Tibial nerve (tissue), 4 donors: ENCODE data around the gene FA2H. TPM values are rescaled to one million over a fixed set of nuclear protein-coding genes. Genes with fewer than 3 reads are reported as not detected.
"Not testable (repeated sequence)": the region's sequence is repeated elsewhere in the genome, so short reads cannot be mapped to it uniquely, and the experiment has no call there.

Experiments used
- DNase-seq, 2 donors: peaks; one replicate each; pipeline ENCODE4 v3.0.0-alpha.2; 2019; ENCODE audit warnings: low spot score in 2 of 2
- H3K27ac ChIP-seq, 4 donors: fragments of 200-600 bp; sonication (generic) in 3 of 4; one replicate each; pipeline ENCODE4 v1.5.1; 2017 to 2019; ENCODE audit warnings: mild to moderate bottlenecking in 1 of 4
- H3K27me3 ChIP-seq, 2 donors: fragments of 200-600 bp; sonication (generic) in 1 of 2; one replicate each; pipeline versions ENCODE4 v1.5.1 to v1.6.0; 2017 to 2019
- H3K36me3 ChIP-seq, 3 donors: fragments of 200-600 bp; sonication (generic); one replicate each; pipeline ENCODE4 v1.5.1; 2018 to 2019
- H3K4me1 ChIP-seq, 4 donors: fragments of 200-600 bp; sonication (generic) in 3 of 4; one replicate each; pipeline ENCODE4 v1.5.1; 2017 to 2019
- H3K4me3 ChIP-seq, 4 donors: fragments of 200-600 bp; sonication (generic) in 3 of 4; one replicate each; pipeline ENCODE4 v1.5.1; 2017 to 2019; ENCODE audit warnings: mild to moderate bottlenecking in 1 of 4, moderate library complexity in 1 of 4
- H3K9me3 ChIP-seq, 4 donors: fragments of 200-600 bp; sonication (generic) in 3 of 4; one replicate each; pipeline ENCODE4 v1.5.1; 2017 to 2019
- EP300 ChIP-seq, 2 donors: sonication (generic); formaldehyde crosslinking; IDR thresholded peaks; one replicate each; pipeline ENCODE4 v1.6.1; 2017; ENCODE audit warnings: antibody characterized with exemption in 2 of 2, mild to moderate bottlenecking in 1 of 2
- POLR2A ChIP-seq, 2 donors: fragments of 450-650 bp; IDR thresholded peaks; one replicate each; pipeline ENCODE4 v1.6.1; 2017; ENCODE audit warnings: antibody characterized with exemption in 2 of 2, mild to moderate bottlenecking in 2 of 2, moderate library complexity in 2 of 2
- WGBS, 2 donors: methylation state at CpG; one replicate each; pipeline ENCODE4 v1.1.5; 2018; 5-methylcytosine and 5-hydroxymethylcytosine counted together
- total RNA-seq, 4 donors: library from RNA; depleted of rRNA; stranded (reverse); fragments of >200 nt; gene quantifications; one replicate each; pipeline ENCODE4 v1.1.0, GENCODE V29; 2016
- TF ChIP-seq, protein P1 (sequence below), 5 experiments: fragments of 200-600 bp in 3 of 5; fragments of 450-650 bp in 2 of 5; sonication (generic) in 3 of 5; IDR thresholded peaks; one replicate each; pipeline ENCODE4 v1.5.1; 2016 to 2019; ENCODE audit warnings: antibody characterized with exemption in 5 of 5, mild to moderate bottlenecking in 3 of 5, moderate library complexity in 2 of 5

The FA2H gene
- total RNA-seq, 4 donors from 2014 or later = 11.9 to 31.6 (median 21.6) TPM

DNA sequence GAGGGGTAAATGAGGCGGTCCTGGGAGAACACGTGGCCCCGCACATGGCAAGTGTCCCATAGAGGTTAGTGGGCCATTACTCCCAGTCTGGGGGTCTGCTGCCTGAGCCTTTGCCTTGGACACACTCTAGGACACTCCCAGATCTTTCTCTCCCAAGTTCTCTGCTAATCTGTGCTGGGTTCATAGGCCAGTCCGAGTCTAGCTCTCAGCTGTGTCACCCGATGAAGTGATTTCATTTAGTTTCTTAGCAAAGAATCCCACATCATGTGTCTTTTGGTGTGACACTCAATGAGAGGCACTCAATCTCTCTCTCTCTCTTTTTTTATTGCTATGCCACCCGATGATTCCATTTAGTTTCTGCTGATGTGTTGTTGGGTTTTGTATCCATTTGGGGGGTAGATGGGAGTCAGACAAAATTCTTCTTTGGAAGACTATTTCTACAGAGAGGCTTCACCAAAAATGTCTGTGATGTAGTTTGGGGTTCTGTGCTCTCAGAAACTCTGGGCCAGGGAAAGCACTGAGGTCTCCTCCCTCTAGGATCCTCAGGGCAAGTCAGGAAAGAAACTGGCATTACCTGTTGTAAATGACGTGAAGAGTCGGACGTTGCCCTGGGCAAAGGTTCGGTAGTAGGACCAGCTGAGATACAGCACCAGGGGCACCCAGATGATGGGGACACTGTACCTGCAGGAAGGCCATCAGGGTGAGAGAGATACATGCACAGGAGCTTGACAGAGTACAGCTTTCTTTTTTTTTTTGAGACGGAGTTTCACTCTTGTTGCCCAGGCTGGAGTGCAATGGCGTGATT lies 48.8 kb downstream of the FA2H start:
- Histone ChIP-seq H3K27me3 (no peaks in the 10 kb centered on the region), H3K36me3 (peaks cover 0 to 9% (median 0%) of the 10 kb centered on the region in 3 donors), H3K4me3 (no peak overlapping the region), H3K27ac (peak overlapping the region; percentile 63 to 89 (median 80)), H3K4me1 (peaks cover 0 to 21% (median 12%) of the 10 kb centered on the region in 4 donors), H3K9me3 (peaks cover 0 to 13% (median 3%) of the 10 kb centered on the region in 4 donors)
- TF ChIP-seq POLR2A (IDR thresholded peaks at IDR 0.05) (no peak), EP300 (IDR thresholded peaks at IDR 0.05) (no peak)
- TF ChIP-seq, protein P1, sequence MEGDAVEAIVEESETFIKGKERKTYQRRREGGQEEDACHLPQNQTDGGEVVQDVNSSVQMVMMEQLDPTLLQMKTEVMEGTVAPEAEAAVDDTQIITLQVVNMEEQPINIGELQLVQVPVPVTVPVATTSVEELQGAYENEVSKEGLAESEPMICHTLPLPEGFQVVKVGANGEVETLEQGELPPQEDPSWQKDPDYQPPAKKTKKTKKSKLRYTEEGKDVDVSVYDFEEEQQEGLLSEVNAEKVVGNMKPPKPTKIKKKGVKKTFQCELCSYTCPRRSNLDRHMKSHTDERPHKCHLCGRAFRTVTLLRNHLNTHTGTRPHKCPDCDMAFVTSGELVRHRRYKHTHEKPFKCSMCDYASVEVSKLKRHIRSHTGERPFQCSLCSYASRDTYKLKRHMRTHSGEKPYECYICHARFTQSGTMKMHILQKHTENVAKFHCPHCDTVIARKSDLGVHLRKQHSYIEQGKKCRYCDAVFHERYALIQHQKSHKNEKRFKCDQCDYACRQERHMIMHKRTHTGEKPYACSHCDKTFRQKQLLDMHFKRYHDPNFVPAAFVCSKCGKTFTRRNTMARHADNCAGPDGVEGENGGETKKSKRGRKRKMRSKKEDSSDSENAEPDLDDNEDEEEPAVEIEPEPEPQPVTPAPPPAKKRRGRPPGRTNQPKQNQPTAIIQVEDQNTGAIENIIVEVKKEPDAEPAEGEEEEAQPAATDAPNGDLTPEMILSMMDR (IDR thresholded peaks at IDR 0.05) = no peak
- no peak for DNase-seq
- 81 to 85% methylated on average over 12 of the region's 12 CpGs for WGBS, 2 donors

DNA sequence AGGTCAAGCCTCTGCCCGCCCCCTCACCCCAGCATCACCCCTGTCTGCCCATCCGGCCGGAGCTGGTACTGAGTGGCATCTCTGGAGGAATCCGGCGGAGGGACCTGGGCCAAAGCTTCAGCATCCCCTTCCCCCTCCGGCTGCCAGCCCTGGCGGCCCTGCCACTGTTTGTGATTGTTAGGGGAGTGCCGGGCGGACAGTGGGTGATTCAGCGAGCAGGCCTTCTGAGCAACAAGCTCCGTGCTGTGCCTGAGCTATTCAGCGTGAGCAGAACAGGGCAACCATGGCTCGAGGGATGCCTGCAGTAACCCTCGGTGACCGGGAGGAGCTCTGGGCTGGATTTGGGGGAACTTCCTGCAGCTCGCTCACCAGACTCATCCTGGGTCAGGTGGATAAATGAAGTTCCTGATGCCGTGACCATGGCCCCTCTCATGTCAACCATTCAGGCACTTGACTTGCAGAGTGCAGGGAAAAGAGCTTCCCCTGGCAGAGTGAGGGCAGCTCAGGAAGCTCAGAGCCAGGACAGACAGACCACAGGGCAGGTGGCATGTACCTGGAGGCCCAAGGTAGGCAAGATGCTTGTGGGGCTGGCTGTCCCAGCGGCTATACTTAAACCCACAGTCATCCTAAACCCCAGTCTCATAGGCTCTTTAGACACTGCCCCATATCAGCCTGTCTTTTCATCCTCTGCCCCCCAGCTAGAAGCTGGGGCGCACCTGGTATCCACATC lies 49.6 kb downstream of the FA2H start:
- peaks cover 0 to 21% (median 12%) of the 10 kb centered on the region in 4 donors for H3K4me1 ChIP-seq
- TF ChIP-seq, protein P1 (IDR thresholded peaks at IDR 0.05) = peak in 4 of 5 experiments; percentile 38 to 56 (median 48)
- TF ChIP-seq POLR2A (IDR thresholded peaks at IDR 0.05) (no peak), EP300 (IDR thresholded peaks at IDR 0.05) (peak in 1 of 2 donors; percentile 80)
- H3K9me3 ChIP-seq = peaks cover 0 to 13% (median 3%) of the 10 kb centered on the region in 4 donors
- no peak for DNase-seq
- no peak overlapping the region for H3K4me3 ChIP-seq
- 29 to 43% methylated on average over 14 of the region's 19 CpGs for WGBS, 2 donors
- peak overlapping the region; percentile 67 to 89 (median 80) for H3K27ac ChIP-seq
- no peaks in the 10 kb centered on the region for H3K27me3 ChIP-seq
- peaks cover 0 to 9% (median 0%) of the 10 kb centered on the region in 3 donors for H3K36me3 ChIP-seq

DNA sequence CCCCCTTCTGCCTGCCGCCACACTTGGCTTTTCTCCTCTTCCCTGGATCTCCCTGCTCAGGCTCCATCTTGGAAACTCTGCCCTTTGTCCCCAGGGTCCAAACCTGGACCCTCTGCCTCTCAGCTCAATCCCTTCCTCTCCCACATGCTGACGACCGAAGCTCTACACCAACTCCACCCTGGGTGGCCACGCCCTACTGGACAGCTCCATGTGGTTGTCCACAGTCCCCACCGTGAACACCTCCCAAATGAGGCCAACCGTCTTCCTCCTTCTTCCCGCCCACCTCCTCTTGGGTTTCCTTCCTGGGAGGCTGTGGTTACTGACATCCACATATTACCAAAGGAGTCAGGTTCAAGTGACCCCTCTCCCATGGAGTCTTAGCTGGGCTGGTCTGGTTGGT lies 51.4 kb downstream of the FA2H start:
- peaks cover 0 to 21% (median 12%) of the 10 kb centered on the region in 4 donors for H3K4me1 ChIP-seq
- DNase-seq = no peak
- peaks cover 0 to 23% (median 0%) of the 10 kb centered on the region in 3 donors for H3K36me3 ChIP-seq
- no peak for TF ChIP-seq POLR2A (IDR thresholded peaks at IDR 0.05)
- no peak for TF ChIP-seq EP300 (IDR thresholded peaks at IDR 0.05)
- TF ChIP-seq, protein P1 (IDR thresholded peaks at IDR 0.05) = no peak
- no peak overlapping the region for H3K4me3 ChIP-seq
- peaks cover 0 to 13% (median 3%) of the 10 kb centered on the region in 4 donors for H3K9me3 ChIP-seq
- H3K27me3 ChIP-seq = no peaks in the 10 kb centered on the region
- peak overlapping the region in 1 of 4 donors; percentile 89 for H3K27ac ChIP-seq
- 77 to 86% methylated on average over 7 of the region's 7 CpGs for WGBS, 2 donors

DNA sequence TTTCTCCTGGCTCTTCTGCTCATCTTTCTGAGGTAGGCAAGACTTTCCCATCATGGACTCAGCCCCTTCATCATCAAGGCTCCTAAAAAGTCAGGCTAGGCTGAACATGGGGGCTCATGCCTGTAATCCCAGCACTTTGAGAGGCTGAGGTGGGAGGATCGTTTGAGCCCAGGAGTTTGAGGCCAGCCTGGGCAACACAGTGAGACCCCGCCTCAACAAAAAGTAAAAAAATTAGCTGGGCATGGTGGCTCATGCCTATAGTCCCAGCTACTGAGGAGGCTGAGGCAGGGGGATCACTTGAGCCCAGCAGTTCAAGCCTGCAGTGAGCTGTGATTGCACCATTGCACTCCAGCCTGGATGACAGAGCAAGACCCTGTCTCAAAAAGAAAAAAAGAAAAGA lies 52.5 kb downstream of the FA2H start:
- peaks cover 0 to 27% (median 0%) of the 10 kb centered on the region in 3 donors for H3K36me3 ChIP-seq
- H3K27me3 ChIP-seq, DNase-seq, H3K4me3 ChIP-seq: not testable (repeated sequence)
- H3K27ac ChIP-seq = peak overlapping the region in 1 of 4 donors; percentile 44
- H3K9me3 ChIP-seq = peaks cover 0 to 10% (median 3%) of the 10 kb centered on the region in 4 donors
- 83 to 97% methylated on average over 2 of the region's 2 CpGs for WGBS, 2 donors
- H3K4me1 ChIP-seq = peaks cover 0 to 21% (median 12%) of the 10 kb centered on the region in 4 donors

DNA sequence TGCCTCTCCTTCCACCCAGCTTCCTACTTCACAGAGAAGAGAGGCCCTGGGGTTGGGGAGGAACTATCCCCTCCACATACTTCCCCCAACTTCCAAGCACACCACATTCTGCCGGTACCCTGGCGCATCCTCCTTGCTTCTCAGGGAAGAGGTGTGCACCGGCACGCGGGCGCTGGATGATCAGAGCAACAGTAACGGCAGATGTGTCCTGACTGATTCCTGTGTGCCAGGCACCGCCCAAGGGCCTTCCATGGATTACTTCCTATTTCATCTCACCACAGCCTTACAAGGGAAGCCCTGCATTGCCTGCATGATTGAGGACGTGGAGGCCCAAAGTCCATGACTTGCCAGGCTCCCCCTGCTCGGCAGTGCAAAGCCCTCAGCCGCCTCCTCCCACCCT lies 52.9 kb downstream of the FA2H start:
- H3K9me3 ChIP-seq = peaks cover 0 to 6% (median 1%) of the 10 kb centered on the region in 4 donors
- TF ChIP-seq EP300 (IDR thresholded peaks at IDR 0.05) (no peak), POLR2A (IDR thresholded peaks at IDR 0.05) (no peak)
- TF ChIP-seq, protein P1 (IDR thresholded peaks at IDR 0.05) = no peak
- H3K27ac ChIP-seq = peak overlapping the region in 1 of 4 donors; percentile 44
- WGBS, 2 donors = 86 to 87% methylated on average over 11 of the region's 11 CpGs
- peaks cover 0 to 25% (median 0%) of the 10 kb centered on the region in 3 donors for H3K36me3 ChIP-seq
- H3K4me1 ChIP-seq = peaks cover 0 to 21% (median 12%) of the 10 kb centered on the region in 4 donors
- H3K4me3 ChIP-seq = no peak overlapping the region
- no peaks in the 10 kb centered on the region for H3K27me3 ChIP-seq
- DNase-seq = no peak
